ENCODE results near the gene MARS1.

DNA sequence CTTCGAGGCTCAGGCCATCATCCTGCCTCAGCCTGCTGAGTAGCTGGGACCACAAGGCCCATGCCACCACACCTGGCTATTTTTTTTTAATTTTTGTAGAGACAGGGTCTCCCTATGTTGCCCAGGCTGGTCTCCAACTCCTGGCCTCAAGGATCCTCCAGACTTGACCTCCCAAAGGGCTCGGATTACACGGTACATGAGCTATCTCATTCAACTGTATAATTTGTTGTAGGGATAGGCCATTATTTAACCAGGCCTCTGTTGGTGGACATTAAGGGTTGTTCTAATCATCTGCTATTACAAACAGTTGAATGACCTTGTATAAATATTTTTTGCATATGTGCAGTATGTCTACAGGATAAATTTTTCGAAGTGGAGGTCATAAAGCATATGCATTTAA is 71.0 kb downstream of the MARS1 start:
- TF ChIP-seq, protein P1, sequence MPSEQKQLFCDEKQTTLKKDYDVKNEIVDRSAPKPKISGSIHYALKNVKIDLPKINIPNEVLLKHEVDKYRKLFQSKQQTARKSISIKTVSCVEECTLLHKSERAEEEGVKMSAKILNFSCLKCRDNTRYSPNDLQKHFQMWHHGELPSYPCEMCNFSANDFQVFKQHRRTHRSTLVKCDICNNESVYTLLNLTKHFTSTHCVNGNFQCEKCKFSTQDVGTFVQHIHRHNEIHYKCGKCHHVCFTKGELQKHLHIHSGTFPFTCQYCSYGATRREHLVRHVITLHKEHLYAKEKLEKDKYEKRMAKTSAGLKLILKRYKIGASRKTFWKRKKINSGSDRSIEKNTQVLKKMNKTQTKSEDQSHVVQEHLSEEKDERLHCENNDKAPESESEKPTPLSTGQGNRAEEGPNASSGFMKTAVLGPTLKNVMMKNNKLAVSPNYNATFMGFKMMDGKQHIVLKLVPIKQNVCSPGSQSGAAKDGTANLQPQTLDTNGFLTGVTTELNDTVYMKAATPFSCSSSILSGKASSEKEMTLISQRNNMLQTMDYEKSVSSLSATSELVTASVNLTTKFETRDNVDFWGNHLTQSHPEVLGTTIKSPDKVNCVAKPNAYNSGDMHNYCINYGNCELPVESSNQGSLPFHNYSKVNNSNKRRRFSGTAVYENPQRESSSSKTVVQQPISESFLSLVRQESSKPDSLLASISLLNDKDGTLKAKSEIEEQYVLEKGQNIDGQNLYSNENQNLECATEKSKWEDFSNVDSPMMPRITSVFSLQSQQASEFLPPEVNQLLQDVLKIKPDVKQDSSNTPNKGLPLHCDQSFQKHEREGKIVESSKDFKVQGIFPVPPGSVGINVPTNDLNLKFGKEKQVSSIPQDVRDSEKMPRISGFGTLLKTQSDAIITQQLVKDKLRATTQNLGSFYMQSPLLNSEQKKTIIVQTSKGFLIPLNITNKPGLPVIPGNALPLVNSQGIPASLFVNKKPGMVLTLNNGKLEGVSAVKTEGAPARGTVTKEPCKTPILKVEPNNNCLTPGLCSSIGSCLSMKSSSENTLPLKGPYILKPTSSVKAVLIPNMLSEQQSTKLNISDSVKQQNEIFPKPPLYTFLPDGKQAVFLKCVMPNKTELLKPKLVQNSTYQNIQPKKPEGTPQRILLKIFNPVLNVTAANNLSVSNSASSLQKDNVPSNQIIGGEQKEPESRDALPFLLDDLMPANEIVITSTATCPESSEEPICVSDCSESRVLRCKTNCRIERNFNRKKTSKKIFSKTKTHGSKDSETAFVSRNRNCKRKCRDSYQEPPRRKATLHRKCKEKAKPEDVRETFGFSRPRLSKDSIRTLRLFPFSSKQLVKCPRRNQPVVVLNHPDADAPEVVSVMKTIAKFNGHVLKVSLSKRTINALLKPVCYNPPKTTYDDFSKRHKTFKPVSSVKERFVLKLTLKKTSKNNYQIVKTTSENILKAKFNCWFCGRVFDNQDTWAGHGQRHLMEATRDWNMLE (tag by site-specific recombination; conservative IDR thresholded peaks at IDR 0.05; ENCODE audit: low read depth), result no peak
- TF ChIP-seq ZBTB8A (tag by site-specific recombination; IDR thresholded peaks at IDR 0.05), result no peak
- TF ChIP-seq ZFP3 (tag by site-specific recombination; IDR thresholded peaks at IDR 0.05; ENCODE audit: low read depth), result no peak
- no peak for TF ChIP-seq ZNF324 (tag by site-specific recombination; IDR thresholded peaks at IDR 0.05)
- no peak for TF ChIP-seq CTCF (tag by site-specific recombination; IDR thresholded peaks at IDR 0.05)
- no peak for TF ChIP-seq ZNF777 (tag by site-specific recombination; IDR thresholded peaks at IDR 0.05; ENCODE audit: borderline replicate concordance)
- TF ChIP-seq, protein P2, sequence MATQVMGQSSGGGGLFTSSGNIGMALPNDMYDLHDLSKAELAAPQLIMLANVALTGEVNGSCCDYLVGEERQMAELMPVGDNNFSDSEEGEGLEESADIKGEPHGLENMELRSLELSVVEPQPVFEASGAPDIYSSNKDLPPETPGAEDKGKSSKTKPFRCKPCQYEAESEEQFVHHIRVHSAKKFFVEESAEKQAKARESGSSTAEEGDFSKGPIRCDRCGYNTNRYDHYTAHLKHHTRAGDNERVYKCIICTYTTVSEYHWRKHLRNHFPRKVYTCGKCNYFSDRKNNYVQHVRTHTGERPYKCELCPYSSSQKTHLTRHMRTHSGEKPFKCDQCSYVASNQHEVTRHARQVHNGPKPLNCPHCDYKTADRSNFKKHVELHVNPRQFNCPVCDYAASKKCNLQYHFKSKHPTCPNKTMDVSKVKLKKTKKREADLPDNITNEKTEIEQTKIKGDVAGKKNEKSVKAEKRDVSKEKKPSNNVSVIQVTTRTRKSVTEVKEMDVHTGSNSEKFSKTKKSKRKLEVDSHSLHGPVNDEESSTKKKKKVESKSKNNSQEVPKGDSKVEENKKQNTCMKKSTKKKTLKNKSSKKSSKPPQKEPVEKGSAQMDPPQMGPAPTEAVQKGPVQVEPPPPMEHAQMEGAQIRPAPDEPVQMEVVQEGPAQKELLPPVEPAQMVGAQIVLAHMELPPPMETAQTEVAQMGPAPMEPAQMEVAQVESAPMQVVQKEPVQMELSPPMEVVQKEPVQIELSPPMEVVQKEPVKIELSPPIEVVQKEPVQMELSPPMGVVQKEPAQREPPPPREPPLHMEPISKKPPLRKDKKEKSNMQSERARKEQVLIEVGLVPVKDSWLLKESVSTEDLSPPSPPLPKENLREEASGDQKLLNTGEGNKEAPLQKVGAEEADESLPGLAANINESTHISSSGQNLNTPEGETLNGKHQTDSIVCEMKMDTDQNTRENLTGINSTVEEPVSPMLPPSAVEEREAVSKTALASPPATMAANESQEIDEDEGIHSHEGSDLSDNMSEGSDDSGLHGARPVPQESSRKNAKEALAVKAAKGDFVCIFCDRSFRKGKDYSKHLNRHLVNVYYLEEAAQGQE (tag by site-specific recombination; IDR thresholded peaks at IDR 0.05), result no peak
- TF ChIP-seq, protein P3, sequence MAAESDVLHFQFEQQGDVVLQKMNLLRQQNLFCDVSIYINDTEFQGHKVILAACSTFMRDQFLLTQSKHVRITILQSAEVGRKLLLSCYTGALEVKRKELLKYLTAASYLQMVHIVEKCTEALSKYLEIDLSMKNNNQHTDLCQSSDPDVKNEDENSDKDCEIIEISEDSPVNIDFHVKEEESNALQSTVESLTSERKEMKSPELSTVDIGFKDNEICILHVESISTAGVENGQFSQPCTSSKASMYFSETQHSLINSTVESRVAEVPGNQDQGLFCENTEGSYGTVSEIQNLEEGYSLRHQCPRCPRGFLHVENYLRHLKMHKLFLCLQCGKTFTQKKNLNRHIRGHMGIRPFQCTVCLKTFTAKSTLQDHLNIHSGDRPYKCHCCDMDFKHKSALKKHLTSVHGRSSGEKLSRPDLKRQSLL (tag by site-specific recombination; IDR thresholded peaks at IDR 0.05), result no peak
- no peak for TF ChIP-seq ZBTB21 (tag by site-specific recombination; IDR thresholded peaks at IDR 0.05)
- no peak for TF ChIP-seq YY1 (tag by site-specific recombination; IDR thresholded peaks at IDR 0.05)
- TF ChIP-seq ZNF677 (tag by site-specific recombination; IDR thresholded peaks at IDR 0.05), result no peak
- no peak for TF ChIP-seq ZNF600 (tag by site-specific recombination; IDR thresholded peaks at IDR 0.05)
- no peak for TF ChIP-seq ZBTB1 (tag by site-specific recombination; IDR thresholded peaks at IDR 0.05)
